Loucy (cell line): ENCODE data around the gene CASD1.

Source experiments
- EZH2phosphoT487 ChIP-seq: fragments of 200-600 bp; IDR thresholded peaks from 2 replicates; pipeline ENCODE4 v1.6.1; 2018; ENCODE audit warnings: antibody characterized with exemption, mild to moderate bottlenecking, moderate library complexity, borderline replicate concordance
- TF ChIP-seq, protein P1 (sequence below): fragments of 200-600 bp; sonication (generic); conservative IDR thresholded peaks from 2 replicates; pipeline ENCODE4 v1.5.1; 2014; ENCODE audit warnings: mild to moderate bottlenecking, antibody characterized with exemption, low read length

DNA sequence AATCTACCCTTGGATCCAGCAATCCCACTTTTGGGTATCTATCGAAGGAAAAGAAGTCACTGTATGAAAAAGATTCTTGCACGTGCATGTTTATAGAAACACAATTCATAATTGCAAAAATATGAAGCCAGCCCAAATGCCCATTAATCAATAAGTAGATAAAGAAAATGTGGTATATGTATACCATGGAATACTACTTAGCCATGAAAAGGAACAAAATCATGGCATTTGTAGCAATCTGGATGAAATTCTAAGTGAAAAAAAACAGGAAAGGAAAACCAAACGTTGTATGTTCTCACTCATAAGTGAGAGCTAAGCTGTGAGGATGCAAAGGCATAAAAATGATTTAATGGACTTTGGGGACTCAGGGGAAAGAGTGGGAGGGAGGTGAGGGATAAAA is 18.2 kb upstream of the CASD1 start:
- TF ChIP-seq, protein P1, sequence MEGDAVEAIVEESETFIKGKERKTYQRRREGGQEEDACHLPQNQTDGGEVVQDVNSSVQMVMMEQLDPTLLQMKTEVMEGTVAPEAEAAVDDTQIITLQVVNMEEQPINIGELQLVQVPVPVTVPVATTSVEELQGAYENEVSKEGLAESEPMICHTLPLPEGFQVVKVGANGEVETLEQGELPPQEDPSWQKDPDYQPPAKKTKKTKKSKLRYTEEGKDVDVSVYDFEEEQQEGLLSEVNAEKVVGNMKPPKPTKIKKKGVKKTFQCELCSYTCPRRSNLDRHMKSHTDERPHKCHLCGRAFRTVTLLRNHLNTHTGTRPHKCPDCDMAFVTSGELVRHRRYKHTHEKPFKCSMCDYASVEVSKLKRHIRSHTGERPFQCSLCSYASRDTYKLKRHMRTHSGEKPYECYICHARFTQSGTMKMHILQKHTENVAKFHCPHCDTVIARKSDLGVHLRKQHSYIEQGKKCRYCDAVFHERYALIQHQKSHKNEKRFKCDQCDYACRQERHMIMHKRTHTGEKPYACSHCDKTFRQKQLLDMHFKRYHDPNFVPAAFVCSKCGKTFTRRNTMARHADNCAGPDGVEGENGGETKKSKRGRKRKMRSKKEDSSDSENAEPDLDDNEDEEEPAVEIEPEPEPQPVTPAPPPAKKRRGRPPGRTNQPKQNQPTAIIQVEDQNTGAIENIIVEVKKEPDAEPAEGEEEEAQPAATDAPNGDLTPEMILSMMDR, result no peak
- TF ChIP-seq EZH2phosphoT487, result no peak
